Fibroblast of villous mesenchyme (primary cell): ENCODE measurements around the gene WASF2. TPM values are rescaled to one million over a fixed set of nuclear protein-coding genes. Genes with fewer than 3 reads are reported as not detected.

Experiments
- DNase-seq: peaks from one replicate; pipeline ENCODE4 v3.0.0-alpha.2; 2010; ENCODE audit warnings: low read depth
- H3K4me3 ChIP-seq: 2 replicates; pipeline ENCODE4 v1.5.1; 2011; ENCODE audit warnings: low read depth, mild to moderate bottlenecking, low read length
- total RNA-seq: library from RNA; depleted of rRNA; stranded (reverse); fragments of >200 nt; gene quantifications from 2 replicates; pipeline ENCODE4 v1.2.3, GENCODE V29; 2012
- TF ChIP-seq, protein P1 (sequence below): IDR thresholded peaks from 2 replicates; pipeline ENCODE4 v1.5.1; 2012; ENCODE audit warnings: low read depth, mild to moderate bottlenecking, low read length; ENCODE audit not compliant: insufficient read depth

The WASF2 gene
- total RNA-seq, 1 donor = 16.0 TPM

DNA sequence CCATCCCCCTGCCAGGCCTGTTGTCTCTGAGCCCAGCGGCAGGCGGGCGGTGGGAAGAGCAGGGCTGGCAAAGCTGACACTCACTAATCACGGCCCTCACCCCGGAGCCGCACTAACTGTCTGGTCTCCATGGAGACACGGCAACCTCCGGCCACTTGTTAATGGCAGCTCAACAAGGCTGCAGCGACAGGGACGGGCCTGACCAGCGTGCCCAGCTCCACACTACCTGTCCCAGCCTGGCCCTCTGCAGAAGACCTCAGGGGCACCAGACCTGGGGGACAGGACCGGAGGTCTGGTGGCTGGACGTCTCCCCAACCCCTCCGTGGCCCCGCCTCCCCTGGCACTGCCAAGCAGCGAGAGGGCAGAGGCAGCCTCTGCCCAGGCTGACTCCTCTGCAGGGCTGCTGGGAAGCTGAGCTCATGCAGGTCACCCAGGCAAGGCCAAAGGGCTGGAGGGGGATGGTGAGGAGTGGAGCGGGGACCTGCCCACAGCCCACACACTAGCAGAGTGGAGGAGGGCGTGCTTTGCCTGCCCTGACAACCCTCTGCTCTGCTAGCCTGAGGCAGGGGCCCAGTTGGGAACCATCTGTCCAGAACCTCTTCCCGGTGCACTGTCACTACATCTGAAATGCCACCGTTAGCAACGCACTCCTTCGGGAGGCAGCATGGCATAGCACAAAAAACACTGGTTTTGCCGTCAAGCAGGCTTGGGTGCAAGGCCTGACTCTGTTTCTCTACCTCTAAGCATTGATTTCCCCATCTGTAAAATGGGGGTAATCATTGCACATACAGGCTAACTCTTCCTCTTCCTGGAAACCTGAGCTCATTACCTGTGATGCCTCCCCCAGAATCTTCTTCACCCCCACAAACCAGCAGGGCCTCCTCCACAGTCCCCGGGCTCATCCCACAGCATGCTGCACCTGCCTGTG lies 29.6 kb upstream of the WASF2 start:
- TF ChIP-seq, protein P1, sequence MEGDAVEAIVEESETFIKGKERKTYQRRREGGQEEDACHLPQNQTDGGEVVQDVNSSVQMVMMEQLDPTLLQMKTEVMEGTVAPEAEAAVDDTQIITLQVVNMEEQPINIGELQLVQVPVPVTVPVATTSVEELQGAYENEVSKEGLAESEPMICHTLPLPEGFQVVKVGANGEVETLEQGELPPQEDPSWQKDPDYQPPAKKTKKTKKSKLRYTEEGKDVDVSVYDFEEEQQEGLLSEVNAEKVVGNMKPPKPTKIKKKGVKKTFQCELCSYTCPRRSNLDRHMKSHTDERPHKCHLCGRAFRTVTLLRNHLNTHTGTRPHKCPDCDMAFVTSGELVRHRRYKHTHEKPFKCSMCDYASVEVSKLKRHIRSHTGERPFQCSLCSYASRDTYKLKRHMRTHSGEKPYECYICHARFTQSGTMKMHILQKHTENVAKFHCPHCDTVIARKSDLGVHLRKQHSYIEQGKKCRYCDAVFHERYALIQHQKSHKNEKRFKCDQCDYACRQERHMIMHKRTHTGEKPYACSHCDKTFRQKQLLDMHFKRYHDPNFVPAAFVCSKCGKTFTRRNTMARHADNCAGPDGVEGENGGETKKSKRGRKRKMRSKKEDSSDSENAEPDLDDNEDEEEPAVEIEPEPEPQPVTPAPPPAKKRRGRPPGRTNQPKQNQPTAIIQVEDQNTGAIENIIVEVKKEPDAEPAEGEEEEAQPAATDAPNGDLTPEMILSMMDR = no peak
- no peak overlapping the region for H3K4me3 ChIP-seq
- DNase-seq = no peak

DNA sequence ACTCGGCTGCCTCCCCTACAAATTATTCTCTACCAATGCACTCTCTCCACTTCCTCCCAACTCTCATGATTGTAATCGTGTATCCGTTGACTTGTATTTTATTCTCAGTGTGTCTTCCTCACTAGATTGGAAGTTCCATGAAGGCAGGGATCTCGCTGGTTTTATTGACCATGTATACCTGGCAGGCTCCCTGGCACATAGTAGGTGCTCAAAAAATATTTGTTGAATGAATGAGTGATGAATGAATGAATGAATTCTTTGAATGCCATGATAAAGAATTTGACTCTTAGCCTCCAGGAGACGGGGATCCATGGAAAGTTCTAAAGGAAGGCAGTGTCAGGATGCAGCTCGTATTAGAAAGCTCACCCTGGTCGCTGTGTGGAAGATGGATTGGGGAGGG lies 28.8 kb upstream of the WASF2 start:
- H3K4me3 ChIP-seq = no peak overlapping the region
- DNase-seq = no peak
- TF ChIP-seq, protein P1 = no peak

DNA sequence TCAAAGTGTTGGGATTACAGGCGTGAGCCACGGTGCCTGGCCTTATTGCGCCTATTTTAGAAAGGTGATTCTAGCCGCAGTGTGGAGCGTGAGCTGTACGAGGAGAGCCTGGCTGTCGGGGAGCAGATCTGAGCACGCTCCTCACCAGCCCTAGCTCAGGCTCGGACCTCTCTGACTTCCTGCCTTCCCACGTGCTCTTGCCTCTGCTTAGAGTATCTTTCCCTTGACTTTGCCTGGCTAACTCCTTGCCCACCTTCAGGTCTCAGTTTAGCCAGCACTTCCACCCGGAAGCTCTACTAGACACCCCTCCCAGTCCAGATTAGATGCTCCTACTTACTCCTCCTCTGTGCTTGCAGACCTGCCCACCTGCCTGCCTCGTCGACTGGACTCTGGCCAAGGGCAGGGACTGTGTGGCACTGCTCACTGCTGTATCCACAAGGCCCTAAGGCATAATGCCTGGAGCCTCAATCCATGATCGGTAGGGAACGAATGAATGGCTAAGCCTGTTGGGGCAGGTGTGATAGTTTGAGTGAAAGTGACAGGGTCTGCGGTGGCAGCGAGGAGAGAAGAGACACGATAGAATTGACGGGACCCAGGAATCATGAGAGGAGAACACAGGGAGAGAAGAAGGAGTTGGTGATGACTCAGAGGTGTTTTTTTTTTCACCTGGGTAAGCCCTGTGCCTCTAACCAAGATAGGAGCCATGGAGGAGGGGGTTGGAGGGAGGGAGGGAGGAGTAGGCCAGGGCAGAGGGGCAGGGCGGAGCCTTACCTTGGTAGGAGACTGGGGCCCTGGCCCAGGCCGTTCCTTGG lies 28.1 kb upstream of the WASF2 start:
- no peak for DNase-seq
- TF ChIP-seq, protein P1 = no peak
- H3K4me3 ChIP-seq = no peak overlapping the region

DNA sequence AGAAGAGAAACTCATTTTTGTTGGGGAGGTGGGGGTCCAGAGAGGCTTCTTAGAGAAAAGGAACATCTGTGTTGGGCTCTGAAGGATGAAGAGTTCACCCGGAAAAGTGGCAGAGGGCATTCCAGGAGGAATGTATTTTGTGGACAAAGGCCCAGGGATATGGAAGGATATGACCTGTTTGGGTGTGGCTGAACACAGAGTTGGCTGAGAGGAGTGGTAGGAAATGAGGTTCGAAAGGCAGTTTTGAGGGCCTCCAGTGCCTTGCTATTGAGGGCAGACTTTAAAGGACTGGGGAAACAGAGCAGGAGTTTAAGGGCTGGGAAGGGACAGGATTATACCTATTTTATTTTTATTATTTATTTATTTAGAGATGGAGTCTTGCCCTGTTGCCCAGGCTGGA lies 27.3 kb upstream of the WASF2 start:
- TF ChIP-seq, protein P1 = no peak
- no peak for DNase-seq
- H3K4me3 ChIP-seq = no peak overlapping the region

DNA sequence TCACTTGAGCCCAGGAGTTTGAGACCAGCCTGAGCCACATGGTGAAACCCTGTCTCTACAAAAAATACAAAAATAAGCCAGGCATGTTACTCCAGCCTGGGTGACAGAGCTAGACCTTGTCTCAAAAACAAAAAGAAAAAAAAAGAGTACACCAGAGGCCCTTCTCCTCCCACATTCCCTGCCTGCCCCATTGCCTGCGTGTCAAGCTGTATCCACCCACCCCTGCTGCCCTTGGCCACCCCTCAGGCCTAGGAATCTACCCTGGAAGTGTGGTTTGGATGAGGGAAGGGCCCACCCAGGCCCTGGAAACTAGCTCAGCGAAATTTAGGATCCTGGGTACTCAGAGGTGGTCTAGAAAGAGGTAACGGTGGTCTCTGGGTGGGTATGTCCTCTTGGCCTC lies 25.7 kb upstream of the WASF2 start:
- TF ChIP-seq, protein P1 = no peak
- no peak for DNase-seq
- no peak overlapping the region for H3K4me3 ChIP-seq

DNA sequence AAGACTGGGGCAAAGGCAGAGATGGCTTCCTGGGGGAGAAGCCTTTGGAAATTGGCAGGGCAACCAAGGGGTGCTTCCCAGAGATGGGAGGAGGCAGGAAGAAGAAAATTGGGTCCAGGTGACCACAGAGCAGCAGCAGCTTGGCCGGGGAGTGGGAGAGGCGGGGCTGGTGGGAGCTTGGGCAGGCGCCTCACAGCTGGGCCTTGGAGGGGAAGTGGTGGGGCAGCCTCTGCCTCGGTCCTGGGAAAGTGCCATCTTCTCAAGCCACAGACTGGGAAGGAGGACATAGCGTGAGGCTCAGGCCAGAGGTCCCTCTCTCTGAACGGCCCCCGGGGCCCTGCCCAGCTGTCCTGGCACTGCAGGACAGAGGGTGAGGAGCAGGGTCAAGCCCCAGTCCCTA lies 24.0 kb upstream of the WASF2 start:
- DNase-seq = no peak
- H3K4me3 ChIP-seq = no peak overlapping the region
- TF ChIP-seq, protein P1 = no peak
